HG03095 (cell line): Measurements from ENCODE around the gene GTPBP2.
A peak's percentile ranks its signal among the peaks of the same experiment; 100 is the strongest.

Experiments used
- ATAC-seq: cut with Tn5 transposase; IDR thresholded peaks from one replicate; pipeline ENCODE4 v1.9.1; 2021; ENCODE audit warnings: moderate library complexity; ENCODE audit not compliant: unreplicated experiment

Gene GTPBP2

DNA sequence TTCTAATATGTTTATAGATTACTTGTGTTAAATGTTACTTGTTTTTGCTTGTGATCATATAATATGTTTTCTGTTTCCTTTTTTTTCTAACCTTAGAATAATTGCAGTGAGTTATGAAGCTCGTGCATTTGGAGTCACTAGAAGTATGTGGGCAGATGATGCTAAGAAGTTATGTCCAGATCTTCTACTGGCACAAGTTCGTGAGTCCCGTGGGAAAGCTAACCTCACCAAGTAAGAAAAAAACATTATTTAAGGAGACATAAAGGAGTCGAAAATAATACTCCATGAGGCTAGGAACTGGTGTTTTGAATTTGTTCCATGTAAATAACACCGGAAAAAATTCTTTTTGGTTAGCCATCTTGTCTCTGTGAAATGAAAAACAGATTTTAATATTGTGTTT, 46.2 kb downstream of the GTPBP2 start:
- no peak for ATAC-seq

DNA sequence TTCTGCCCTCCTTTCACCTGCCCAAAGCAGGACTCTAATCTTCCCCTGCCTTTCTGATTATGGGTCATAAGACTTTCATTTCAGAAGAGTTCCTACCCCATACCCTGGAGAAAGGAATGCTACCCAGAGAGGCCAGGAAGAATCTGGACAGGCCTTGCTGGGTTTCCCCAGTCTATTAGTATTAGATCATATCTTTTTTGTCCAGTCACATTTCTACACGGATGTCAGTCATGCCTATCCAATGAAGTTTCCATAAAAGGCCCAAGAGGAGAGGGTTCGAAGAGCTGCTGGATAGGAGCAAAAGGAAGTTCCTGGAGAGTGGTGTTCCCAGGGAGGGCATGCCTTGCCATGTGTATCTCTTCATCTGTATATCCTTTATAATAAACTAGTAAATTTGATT, 49.9 kb downstream of the GTPBP2 start:
- ATAC-seq, result no peak

DNA sequence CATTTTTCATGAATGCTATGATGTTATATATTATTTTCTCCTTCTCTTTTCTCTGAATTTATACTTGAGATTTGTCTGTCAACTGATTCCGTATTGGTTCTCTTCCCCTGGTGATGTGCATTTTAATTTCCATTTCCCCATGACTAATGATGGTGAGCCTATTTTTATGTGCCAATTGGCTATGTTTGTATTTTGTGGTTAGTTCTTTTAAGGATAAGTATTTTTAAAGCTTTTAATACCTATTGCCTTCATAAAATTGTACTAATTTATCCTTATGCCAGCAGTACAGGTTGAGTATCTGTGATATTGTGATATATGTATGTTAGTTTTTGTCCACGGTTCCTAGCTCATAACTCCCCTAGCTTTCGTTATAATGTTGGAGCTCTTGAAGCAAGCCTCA, 50.3 kb downstream of the GTPBP2 start:
- no peak for ATAC-seq

DNA sequence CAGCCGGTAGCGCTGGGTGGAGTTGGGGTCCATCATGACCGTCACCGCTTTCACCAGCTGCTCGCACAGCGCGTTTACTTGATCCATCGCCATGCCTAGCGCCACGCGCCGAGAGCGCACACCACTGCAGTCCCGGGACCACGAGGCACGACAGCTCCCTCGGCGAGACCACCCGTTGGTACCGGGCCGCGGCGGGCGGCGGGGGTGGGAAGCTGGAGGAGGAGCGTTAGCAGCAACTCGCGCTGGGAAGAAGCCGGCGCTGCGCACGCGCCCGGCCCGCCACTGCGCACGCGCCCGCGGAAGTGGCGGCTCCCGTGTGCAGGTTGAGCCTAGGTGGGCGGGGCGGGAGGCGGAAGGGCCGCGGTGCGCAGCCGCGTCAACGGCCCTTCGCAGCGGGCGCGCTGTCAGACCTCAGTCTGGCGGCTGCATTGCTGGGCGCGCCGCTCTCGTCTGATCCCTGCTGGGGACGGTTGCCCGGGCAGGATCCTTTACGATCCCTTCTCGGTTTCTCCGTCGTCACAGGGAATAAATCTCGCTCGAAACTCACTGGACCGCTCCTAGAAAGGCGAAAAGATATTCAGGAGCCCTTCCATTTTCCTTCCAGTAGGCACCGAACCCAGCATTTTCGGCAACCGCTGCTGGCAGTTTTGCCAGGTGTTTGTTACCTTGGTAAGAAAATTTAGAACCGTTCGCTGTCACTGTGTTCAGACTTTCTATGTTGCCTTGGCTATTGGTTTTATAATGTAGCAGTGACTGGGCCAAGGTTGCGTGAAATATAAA, 53.1 kb downstream of the GTPBP2 start, which contains the start of the genes POLH and XPO5:
POLH (plus strand) TSS at position 414 of the 780 bp plus-strand sequence. CDS start 6,135 bp downstream, outside the sequence.
XPO5 (minus strand) TSS at position 267 of the 780 bp plus-strand sequence; CDS start at position 93, 174 bp downstream.
- peak; percentile 77 for ATAC-seq

DNA sequence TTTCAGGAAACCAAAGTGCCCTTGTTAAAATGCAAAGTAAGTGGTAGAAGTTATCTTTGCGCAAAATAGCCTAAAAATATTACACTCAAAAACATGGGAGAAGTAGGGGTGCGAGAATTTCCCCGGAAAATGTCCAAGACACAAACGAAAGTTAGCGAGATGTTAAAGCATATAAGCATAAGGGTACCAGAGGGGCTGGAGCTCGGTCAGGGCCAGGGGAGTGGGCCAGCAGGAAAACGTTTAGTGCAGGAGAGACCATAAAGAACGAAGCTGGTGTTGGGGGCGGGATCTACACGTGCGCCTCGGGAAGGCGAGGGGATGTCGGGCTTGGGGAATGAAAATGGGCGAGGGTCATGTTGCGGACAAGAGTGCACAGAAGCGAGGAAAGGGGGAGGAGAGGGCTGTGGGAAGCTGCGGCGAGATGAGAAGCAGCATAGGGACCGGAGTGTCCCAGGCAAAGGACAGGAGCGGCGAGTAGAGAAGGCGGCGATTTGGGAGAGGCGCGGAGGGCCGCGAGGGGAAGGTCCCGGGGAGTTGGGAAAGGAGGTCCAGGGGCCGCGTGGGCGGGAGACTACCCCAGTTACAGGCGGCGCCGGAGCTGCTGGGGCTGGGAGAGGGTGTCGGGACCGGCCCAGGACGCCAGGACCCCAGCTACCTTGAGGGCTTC, 53.8 kb downstream of the GTPBP2 start:
- peak; percentile 3 for ATAC-seq

DNA sequence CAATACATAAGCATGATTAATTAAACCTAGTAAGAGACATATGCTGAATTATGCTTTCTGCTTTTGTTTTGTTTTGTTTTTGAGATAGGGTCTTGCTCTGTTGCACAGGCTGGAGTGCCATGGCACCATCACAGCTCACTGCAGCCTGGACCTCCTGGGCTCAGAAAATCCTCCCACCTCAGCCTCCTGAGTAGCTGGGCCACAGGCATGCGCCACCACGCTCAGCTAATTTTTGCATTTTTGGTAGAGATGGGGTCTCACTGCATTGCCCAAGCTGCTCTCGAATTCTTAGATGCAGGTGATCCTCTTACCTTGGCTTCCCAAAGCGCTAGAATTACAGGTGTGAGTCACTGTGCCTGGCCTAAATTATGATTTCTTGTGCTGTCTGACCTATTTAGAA, 57.0 kb downstream of the GTPBP2 start:
- ATAC-seq, result no peak

DNA sequence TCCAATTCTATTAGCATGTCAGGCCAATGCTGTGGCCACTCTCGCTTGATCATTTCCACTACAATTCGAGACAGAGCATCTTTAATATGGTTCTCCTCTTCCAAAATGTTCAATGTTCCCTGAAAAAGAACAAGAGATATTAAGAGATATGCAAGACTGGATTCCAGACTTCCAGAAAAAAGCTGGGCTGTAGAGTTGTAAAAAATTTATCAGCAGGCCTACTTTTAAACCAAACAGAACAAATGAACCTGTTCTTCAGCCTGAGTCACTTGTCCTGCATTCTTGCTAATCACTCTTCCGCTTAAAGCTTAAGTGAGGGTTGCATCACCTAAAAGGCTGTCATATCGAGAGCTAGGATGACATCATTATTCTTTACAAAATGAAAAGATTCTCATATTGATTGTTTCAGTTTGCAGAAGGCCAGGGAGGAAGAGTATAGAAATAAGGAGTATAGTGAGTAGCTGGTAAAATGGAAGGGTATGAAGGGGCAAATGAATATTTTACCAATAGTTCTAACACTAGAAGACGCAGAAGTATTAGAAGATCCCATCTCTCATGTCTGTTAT, 58.1 kb downstream of the GTPBP2 start:
- no peak for ATAC-seq
